Activated CD8-positive, alpha-beta memory T cell treated with anti-CD3 and anti-CD28 coated beads, Interleukin-2, amount 50 U/mL, for 4 hours (primary cell): Measurements from ENCODE around the gene TIMM17A.
"Not testable (repeated sequence)": the region's sequence is repeated elsewhere in the genome, so short reads cannot be mapped to it uniquely, and the experiment has no call there.

ENCODE experiments used
- DNase-seq: peaks from one replicate; pipeline ENCODE4 v3.0.0-alpha.2; 2020

Gene TIMM17A

DNA sequence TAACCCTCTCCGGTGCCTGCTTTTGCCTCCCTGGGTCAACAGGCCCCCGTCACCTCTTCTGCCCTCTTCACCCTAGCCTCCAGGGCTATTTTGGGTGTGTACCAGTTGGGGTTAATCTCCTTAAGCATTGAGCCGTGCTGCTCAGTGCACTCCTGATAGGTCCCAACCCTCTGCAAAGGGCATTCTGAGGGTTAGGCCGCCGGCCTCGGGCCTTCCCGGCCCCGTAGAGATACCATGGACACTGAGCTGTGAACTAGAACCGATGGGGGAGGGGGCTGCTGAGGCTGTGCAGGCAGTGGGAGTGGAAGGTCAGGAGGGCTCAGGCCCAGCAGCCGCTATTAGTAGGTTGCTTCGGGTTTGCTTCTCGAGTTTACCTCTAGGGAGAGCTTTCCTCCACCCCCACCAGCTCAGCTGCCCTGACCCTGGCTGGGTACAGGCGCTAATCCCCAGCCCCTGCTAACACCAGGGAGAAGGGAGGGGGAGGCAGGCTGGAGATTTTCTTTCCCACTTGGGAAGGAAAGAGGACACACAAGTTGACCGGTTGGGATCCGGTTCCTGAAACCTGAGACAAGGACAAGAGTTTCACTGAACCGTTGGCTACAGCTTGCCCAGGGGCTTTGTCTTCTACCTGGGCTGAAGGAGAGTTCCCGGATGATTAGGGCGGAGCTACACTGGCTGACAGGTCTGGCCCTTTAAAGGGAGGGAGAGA is 13.7 kb upstream of the TIMM17A start:
- no peak for DNase-seq

GRCh38 chr1:201942129-201942495 is 13.2 kb upstream of the TIMM17A start:
- no peak for DNase-seq

GRCh38 chr1:201944002-201944401 is 11.3 kb upstream of the TIMM17A start:
- no peak for DNase-seq

DNA sequence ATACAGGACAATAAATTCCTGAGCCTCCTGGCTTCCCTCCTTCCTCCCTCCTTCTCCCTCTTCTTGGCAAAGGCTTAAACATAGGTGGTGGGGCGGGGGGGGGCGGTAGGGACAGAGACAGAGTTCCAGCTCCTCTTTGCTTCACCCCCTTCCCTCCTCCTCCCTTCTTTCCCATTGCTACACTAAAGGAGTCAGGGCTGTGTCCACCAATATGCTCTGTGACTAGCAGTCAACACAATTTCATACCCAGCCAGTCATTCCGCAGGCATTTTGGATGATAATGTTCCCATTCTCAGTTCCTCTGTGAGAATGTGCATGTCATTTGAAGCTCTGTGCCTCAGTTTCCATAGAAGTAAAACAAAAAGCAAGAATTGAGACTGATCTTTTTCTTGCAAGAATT is 10.7 kb upstream of the TIMM17A start:
- DNase-seq: no peak

- no peak for DNase-seq
Measured at GRCh38 chr1:201945157-201945556, 10.1 kb upstream of the TIMM17A start.

DNA sequence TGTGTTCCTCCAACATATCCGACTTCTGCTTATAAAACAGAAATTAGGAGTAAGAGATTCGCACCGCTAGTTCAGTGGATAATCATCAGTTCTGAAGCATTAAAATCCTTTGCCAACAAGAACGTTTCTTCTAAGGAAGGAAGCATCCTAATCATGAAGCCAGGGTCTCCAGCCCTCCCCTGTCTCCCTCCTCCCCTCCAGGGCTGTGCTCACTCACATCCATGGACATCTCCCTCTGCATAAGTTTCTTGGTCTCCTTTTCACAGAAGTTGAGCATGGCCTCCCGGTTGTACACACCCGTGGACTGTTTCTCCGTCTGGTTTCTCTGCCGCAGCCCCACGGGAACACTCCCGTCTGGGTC is 9.5 kb upstream of the TIMM17A start:
- DNase-seq: no peak

- DNase-seq: no peak
Measured at GRCh38 chr1:201946224-201946908, 8.9 kb upstream of the TIMM17A start, which contains the start of gene LMOD1. Gene LMOD1, minus strand, starts transcription at chr1:201946548. Its CDS starts 208 bp downstream, at chr1:201946340.

GRCh38 chr1:201947697-201948008 is 7.7 kb upstream of the TIMM17A start:
- no peak for DNase-seq

DNA sequence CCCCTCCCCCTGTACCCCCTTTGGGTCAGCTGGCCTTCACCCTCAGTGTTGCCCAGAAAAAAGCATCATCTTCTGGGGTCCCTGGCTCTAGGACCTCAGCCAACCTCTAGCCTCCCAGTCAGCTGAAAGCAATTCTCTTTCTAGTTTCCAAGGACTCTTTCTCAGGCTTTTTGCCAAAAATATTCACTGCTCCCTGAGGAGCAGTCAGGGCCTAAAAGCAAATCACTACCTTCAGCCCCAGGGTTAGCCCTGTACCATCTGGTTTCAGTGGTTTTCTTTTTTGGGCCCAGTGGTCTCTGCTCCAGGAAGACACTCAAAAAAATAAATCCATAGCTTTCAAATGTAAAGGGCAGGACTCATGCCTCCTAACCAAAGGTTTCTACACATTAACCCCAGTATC is 5.8 kb upstream of the TIMM17A start:
- DNase-seq: no peak

DNA sequence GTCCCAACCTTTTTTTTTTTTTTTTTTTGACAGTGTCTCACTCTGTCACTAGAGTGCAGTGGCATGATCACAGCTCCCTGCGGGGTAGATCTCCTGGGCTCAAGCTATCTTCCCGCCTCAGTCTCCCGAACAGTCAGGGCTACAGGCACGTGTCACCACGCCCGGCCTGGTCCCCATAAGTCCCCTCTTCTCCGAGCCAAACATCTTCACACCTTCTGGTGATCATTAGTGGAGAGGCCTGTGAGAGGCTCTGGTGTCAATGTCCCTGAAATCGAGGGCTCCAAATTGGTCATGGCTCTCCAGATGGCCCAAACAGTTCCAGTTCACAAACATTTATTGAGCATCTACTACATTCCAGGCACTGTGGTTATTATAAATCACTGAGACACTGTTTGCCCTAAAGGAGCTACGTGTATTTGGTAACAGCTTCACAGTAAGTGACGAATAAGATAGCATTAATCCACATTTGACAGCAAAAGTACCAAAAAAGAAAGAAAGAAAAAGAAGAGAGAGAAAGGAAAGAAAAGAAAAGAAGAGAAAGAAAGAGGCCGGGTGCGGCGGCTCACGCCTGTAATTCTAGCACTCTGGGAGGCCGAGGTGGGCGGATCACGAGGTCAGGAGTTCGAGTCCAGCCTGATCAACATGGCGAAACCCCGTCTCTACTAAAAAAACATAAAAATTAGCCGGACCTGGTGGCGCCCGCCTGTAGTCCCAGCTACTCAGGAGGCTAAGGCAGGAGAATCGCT is 867 bp upstream of the TIMM17A start:
- DNase-seq: no peak

DNA sequence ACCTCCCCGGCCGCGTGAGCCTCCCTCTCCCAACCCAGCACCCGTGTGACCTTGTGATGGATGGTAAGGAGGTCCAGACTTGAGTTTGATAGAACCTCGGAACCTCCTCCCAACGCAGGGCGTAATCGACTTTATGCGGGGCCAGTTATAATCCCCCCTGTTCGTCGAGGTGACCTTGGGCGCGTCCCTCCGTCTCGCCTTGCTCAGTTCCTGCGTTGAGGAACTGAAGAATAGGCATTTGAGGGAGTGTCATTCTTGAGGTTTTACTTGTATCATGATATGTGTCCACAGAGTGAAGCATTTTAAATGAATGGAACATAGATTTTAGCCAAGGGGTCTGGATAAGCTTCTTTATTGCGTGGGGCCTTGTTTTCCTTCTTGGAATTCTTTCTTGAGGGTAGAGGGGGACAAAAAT is 433 bp downstream of the TIMM17A start:
- no peak for DNase-seq

- DNase-seq: no peak
Measured at GRCh38 chr1:201958348-201958747, 3.0 kb downstream of the TIMM17A start.

DNA sequence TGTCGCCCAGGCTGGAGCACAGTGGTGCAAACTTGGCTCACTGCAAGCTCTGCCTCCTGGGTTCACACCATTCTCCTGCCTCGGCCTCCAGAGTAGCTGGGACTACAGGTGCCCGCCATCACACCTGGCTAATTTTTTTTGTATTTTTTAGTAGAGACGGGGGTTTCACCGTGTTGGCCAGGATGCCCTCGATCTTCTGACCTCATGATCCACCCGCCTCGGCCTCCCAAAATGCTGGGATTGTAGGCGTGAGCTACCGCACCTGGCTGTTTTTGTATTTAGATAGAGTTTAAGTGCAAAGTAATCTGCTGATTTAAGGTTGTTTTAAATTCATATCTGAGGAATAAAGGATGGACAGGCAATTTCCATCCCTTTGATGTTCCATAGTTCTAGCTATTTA is 7.1 kb downstream of the TIMM17A start:
- DNase-seq: not testable (repeated sequence)

- DNase-seq: no peak
Measured at GRCh38 chr1:201964261-201964660, 9.0 kb downstream of the TIMM17A start.

DNA sequence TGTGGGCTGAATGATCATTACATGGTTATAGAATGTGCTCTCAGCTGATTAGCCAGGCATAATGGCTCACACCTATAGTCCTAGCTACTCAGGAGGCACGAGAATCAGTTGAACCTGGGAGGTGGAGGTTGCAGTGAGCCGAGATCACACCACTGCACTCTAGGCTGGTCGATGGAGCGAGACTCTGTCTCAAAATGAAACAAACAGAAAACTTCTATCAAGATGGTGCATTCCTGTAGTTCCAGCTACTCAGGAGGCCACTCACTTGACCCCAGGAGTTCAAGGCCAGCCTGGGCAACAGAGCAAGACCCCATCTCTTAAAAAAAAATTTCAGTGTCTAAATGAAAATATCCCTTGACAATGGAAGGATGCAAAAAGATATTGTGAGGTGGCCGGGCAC is 10.9 kb downstream of the TIMM17A start:
- DNase-seq: no peak

DNA sequence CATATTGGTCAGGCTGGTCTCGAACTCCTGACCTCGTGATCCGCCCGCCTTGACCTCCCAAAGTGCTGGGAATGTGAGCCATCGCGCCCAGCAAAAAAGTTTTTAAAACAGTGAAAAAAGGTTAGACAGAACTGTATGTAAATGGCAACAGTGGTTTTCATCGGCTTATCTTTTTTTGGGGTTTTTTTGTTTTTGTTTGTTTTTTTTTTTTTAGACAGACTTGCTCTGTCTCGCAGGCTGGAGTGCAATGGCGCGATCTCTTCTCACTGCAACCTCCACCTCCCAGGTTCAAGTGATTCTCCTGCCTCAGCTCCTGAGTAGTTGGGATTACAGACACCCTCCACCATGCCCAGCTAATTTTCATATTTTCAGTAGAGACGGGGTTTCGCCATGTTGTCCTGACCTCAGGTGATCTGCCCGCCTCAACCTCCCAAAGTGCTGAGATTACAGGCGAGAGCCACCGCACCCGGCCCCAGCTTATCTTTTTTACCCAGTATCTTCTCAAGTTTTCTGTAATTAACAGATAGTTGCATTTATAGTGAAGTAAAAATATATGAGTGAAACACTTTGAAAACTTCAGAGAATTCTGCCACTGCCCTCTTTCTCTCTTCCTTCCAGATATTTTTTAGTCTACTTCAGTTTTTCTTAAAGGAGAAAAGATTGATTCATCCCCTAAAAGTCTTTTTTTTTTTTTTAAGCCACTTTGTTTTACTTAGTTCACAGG is 13.1 kb downstream of the TIMM17A start:
- DNase-seq: no peak

- no peak for DNase-seq
Measured at GRCh38 chr1:201970334-201971159, 15.2 kb downstream of the TIMM17A start.

- peak; percentile 75 for DNase-seq
Measured at GRCh38 chr1:201982082-201982622, 26.8 kb downstream of the TIMM17A start.

DNA sequence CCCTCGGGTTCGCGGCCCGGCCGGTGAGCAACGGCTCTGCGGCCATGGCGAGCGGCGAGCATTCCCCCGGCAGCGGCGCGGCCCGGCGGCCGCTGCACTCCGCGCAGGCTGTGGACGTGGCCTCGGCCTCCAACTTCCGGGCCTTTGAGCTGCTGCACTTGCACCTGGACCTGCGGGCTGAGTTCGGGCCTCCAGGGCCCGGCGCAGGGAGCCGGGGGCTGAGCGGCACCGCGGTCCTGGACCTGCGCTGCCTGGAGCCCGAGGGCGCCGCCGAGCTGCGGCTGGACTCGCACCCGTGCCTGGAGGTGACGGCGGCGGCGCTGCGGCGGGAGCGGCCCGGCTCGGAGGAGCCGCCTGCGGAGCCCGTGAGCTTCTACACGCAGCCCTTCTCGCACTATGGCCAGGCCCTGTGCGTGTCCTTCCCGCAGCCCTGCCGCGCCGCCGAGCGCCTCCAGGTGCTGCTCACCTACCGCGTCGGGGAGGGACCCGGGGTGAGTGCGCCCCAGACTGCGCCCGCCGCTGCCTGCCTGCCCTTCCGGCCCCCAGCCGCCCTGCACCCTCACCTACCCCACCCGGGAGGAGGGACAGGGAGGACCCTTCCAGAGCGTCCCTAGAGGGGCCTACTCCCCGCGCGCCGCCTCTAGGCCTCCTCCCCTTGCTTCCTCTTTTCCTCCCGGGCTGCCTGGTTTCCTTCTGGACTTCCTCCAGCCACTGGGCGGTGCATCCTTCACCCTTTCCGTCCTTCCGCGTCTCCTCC is 27.5 kb downstream of the TIMM17A start, which contains the start of gene RNPEP:
Gene RNPEP (plus strand): TSS at position 26 of the 757 bp plus-strand sequence. CDS start 19 bp downstream, at position 45.
- DNase-seq: peak; percentile 55

DNA sequence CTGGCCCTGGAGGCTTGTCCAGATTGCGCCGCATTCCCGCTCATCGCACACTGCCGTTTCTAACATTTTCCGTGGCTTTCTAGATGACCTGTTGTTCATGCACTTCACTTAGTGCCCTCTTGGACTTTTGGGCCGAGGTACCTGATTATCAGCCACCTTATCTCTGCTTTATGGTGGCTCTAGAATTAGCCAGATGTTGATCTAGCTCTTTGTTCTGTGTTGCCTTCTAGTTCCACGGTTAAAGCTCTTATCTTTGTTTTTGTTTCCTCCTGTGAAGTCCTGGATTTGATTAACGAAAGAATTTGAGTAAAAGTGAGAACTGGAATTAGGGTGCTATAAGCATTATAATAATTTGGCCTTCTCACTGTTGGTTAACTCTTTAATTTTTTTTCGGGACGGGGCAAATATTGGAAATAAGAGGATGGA is 28.1 kb downstream of the TIMM17A start:
- DNase-seq: no peak

DNA sequence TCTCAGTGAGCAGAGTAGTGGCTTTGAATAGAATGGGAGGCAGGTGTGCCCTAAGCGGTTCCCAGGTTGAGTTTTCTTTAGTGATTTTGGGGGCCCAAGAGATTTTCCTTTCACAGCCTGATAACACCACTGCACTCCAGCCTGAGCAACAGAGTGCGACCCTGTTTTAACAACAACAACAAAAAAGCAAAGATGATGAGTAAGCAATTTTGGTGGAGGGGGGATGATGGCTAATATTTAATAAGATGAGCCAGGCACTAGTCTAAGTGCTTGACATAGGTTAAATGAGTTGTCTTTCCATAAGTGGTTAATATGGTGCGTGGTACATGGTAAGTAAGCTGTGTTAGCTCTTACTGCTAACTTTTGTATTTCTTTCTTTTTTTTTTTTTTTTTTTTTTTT is 29.1 kb downstream of the TIMM17A start:
- DNase-seq: no peak
